ENCODE data around the gene CACNA1B.
"Not testable (repeated sequence)": the region's sequence is repeated elsewhere in the genome, so short reads cannot be mapped to it uniquely, and the experiment has no call there.

Gene CACNA1B

GRCh38 chr9:137889966-137890365 lies 12.4 kb downstream of the CACNA1B start:
- not testable (repeated sequence) for DNase-seq

- not testable (repeated sequence) for DNase-seq
Measured at GRCh38 chr9:137890768-137891587, 13.4 kb downstream of the CACNA1B start.

DNA sequence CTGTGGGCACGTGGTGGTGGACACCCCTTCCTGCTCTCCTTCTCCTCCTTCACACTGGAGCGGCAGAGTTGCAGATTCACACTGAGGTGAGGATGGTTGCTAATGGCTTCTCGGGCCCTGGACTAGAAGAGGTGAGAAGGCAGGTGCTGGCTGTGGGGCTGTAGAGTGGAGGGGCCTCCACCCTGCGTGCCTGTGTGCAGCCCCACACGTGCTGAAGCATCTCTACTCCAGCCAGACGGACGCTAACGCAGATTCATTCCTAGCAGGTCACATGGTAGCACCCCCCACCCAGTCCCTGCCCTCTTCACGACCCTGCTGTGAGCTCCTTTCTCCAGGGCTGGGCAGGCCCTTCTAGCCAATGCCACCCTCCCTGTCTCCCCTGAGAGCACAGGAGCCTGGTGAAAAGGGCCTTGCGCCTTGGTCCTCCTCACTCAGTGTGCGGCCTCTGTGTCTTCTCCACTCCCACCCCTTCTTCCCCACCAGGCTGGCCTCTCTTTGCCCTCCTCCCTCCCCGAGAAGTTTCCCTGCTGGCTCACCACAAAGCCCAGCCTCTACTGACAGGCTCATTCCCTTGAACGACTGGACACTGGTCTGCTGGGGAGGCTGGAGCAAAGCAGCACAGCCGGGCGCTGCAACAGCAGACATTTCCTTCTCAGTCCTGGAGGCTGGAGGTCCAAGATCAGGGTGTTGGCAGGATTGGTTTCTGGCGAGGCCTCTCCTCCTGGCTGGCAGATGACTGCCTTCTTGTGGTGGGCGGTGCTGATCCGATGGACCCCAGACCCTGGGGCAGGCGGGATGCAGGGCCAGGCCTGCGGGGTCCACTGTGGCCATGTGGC lies 14.2 kb downstream of the CACNA1B start:
- DNase-seq, result no peak

DNA sequence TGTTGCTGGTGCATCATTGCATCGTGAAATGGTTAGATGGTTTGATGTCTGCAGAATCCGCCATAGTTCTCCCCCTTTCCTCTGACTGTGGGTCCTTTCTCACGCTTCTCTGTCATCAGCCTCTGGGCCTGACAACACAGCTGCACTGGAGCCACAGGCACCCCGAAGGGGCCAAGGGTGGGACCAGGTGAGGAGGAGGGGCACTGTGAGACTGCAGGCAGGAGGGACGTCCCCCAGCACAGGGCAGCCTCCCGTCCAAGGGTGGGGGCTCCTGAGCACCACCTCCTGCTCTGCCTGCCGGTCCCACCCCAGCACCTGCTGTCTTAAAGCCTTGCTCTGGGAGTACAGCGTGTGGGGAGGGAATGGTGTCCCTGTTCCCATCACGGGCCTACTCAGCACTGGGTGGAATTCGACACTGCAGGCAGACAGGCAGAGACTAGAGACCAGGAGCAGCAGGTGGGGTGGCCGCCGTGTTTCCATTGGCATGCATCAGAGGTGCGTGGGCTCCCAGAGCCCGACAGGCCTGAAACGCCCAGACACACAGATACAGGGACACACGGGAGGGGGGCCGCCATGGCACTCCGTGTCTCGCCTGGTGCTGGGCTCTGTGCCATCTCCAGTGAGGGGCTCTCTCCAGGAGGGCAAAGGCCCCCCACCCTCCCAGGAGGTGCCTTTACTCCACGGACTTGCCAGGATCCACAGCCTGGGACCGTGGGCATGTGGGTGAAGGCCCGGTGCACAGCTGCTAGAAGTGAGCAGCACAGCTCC lies 15.0 kb downstream of the CACNA1B start:
- no peak for DNase-seq

DNA sequence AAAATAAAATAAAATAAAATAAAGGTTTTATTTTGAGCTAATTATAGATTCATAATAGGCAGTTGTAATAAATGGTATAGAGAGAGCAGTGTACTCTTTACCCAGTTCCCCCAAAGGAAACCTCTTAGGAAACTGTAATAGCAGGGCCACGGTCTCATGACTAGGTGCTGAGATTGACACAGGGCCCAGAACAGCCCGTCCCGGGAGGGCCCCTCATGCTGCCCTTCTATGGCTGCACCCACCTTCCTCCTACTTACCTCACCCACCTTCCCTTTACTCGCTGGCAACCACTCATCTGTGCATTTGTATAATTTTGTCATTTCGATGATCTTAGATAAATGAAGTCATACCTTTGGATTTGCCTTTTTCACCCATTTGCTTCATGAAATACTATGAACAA lies 16.1 kb downstream of the CACNA1B start:
- DNase-seq, result no peak

GRCh38 chr9:137899551-137900360 lies 22.2 kb downstream of the CACNA1B start:
- no peak for DNase-seq

DNA sequence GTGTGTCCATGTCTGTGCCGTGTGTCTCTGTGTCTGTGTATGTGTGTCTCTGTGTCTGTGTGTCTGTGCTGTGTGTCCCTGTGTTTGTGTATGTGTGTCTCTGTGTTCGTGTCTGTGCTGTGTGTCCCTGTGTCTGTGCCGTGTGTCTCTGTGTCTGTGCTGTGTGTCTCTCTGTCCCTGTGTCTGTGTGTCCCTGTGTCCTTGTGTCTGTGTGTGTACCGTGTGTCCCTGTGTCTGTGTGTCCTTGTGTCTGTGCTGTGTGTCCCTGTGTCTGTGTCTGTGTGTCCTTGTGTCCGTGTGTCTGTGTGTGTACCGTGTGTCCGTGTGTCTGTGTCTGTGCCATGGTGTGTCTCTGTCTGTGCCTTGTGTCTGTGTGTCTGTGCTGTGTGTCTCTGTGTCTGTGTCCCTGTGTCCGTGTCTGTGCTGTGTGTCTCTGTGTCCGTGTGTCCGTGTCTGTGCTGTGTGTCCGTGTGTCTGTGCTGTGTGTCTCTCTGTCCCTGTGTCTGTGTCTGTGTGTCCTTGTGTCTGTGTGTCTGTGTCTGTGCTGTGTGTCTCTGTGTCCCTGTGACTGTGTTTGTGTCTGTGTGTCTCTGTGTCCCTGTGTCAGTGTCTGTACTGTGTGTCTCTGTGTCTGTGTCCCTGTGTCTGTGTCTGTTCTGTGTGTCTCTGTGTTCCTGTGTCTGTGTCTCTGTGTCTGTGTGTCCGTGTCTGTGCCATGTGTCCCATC lies 23.2 kb downstream of the CACNA1B start:
- DNase-seq, result no peak

GRCh38 chr9:137902646-137903045 lies 25.1 kb downstream of the CACNA1B start:
- DNase-seq, result no peak

- no peak for DNase-seq
Measured at GRCh38 chr9:137905740-137906139, 28.2 kb downstream of the CACNA1B start.

DNA sequence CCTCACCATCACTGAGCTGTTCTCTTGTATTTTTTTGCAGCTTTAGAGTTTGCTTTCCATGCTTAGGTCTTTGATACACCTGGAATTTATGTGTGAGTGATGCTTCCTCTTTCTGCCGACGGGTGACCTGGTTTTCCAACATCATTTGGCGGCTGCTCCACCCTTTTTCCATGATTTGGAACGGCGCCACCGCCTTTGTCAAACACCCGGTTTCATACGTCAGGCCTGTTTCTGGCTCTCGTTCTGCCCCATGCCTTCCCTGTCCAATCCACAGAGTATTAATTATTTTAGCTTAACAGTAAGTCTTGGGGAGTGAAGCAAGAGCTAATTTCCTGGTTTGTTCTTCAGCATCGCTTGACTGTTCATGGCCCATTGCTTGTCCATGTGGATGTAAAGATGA lies 30.2 kb downstream of the CACNA1B start:
- DNase-seq, result no peak

GRCh38 chr9:137912671-137913070 lies 35.1 kb downstream of the CACNA1B start:
- DNase-seq, result no peak

GRCh38 chr9:137913132-137913531 lies 35.5 kb downstream of the CACNA1B start:
- DNase-seq, result no peak

DNA sequence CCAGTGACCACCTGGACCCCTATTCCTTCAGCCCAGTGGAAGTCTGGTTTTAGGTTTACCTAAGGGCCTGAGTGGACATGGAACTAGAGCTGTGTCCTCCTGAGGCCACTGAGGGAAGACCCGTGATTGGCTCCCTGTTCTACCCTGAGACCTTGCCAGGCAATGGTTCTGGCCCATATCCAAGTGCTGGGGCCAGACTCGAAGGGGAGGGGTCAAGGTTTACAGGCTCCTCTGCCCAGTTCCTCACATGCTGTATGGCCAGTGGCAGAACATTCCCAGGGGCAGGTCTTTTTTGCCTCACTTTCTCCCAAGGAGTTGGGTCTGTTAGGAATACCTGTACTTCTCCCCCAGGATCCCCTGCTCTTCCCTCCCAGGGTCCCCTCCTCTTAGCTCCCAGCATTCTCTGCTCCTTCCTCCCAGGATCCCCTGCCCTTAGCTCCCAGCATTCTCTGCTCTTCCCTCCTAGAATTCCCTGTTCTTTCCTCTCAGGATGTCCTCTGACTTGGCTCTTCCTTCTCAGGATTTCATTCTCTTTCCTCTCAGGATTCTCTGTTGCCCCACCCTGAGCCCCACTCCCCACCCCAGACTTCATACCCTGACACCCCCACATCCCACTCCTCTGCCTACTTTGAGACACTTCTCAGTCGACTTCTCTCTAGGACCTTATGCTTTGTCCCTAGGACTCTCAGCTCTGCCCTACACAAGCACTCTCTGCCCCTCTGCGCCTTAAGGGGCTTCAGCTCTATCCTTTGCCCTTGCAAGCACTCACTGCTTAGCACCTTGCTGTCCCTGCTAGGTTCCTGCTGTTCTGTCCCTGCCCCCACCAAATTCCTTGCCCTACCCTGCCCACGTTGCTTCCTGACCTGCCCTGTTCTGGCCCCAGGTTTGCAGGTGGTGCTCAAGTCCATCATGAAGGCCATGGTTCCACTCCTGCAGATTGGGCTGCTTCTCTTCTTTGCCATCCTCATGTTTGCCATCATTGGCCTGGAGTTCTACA lies 36.5 kb downstream of the CACNA1B start:
- no peak for DNase-seq

DNA sequence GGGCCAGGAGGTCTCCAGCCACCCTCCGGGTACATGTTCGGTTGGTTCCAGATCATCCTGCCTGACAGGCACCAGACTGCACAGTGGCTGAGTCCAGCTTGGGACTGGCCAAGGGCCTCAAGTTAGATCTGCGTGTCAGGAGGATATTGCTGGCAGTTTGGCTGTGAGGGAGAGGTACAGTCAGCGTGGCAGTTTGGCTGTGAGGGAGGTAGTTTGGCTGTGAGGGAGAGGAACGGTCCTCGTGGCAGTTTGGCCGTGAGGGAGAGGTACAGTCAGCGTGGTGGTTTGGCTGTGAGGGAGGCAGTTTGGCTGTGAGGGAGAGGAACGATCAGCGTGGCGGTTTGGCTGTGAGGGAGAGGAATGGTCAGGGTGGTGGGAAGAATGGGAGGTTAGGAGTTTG lies 39.0 kb downstream of the CACNA1B start:
- no peak for DNase-seq

GRCh38 chr9:137917116-137917515 lies 39.5 kb downstream of the CACNA1B start:
- no peak for DNase-seq

GRCh38 chr9:137917795-137918194 lies 40.2 kb downstream of the CACNA1B start:
- DNase-seq, result no peak

DNA sequence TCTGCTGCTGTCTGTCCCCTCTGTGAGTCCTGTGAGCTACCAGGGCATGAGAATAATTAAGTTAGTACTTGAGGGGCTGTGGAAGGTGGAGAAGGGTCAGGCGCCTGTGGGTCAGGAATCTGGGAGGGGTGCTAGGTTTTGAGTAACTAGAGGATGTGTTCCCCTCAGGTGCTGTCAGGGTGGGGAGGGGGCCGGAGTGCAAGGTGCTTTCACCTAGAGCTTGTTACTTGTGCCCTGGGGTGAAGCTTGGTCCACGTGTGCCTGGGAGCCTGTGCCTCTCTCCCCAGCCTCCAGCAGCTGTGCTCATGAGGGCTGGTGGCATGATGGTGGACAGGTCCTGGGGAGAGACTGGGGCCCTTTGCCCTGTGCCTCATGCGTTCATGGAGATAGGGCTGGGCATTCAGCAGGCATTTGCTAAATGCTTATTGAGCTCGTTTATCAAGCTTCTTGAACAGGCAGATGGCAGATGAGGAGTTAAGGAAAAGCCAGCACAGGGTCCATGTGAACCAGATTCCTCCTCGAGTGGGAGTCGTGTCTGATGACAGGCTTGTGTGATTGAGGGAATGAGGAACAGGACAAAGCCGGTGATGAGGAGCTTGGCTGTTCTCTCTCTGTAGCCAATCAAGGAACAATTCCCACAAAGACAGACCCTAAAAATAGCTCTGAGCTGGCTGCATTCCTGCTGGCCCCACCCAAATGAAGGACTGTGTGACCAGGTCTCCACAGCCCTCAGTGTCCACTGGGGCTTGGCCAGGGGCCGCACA lies 40.9 kb downstream of the CACNA1B start:
- no peak for DNase-seq

DNA sequence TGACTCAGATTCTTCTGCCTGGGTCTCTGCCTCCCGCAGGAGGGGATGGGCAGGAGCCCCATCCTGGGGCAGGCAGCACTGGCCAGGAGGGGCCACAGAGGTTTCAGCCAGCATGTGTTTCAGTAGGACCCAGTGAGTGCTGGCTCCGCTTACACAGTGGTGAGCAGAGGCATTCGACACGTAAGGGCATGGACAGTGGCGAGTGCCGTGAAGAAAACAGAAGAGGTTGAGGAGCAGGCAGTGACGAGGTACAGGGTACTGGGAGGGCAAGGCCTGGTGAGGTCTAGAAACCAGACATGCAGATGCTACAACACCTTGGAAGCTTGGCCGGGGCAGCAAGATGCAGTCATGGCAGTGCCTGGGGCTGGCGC lies 41.5 kb downstream of the CACNA1B start:
- DNase-seq, result no peak

DNA sequence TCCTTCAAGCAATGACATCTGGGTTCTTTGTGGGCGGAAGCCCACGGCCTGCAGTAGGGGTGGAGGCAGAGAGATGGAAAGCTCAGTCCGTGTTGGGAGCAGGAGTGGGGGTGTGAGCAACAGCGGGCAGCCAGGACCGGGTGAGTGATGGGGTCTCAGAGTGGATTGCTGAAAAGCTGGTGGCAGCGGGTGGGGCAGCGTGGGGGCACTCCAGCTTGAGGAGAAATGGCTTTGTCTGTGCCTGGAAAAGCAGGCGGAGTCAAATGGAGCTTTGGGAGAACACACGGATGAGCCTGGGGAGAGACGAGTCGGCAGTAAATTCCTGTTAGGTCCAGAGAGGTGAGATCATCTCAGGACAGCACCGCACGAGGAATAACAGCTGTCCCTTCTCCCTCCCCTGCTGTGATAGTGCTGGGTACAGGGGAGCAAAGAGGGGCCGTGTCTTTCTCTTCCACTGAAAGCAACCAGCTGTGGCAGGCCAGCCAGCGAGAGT lies 42.1 kb downstream of the CACNA1B start:
- no peak for DNase-seq

All from T-helper 2 cell (primary cell).